Panc1 (cell line): Measurements from ENCODE around the gene COMMD4. TPM values are rescaled to one million over a fixed set of nuclear protein-coding genes. Genes with fewer than 3 reads are reported as not detected.
A peak's percentile ranks its signal among the peaks of the same experiment; 100 is the strongest.
"Not testable (repeated sequence)": the region's sequence is repeated elsewhere in the genome, so short reads cannot be mapped to it uniquely, and the experiment has no call there.

Experiments used
- ATAC-seq: fragments of 200-7000 bp; cut with Tn5 transposase; 2 replicates; pipeline ENCODE4 v1.9.1; 2020; ENCODE audit warnings: mild to moderate bottlenecking, moderate library complexity
- BruUV-seq: library from RNA; stranded (reverse); fragments of 400-500 nt; replicated peaks from 2 replicates; lab custom pipeline; 2021; lab: Mats Ljungman, UMichigan
- CTCF ChIA-PET: fragments of 300-600 bp; sonication (Branson Sonifier 250); formaldehyde crosslinking; loops from one replicate; lab custom pipeline; 2022; ENCODE audit warnings: antibody characterized with exemption; lab: Charles Lee
- POLR2A ChIA-PET: fragments of 300-600 bp; sonication (Branson Sonifier 250); formaldehyde crosslinking; loops from one replicate; lab custom pipeline; 2022; ENCODE audit warnings: antibody characterized with exemption; lab: Charles Lee
- DNase-seq: peaks from one replicate; pipeline ENCODE4 v3.0.0-alpha.2; 2010; ENCODE audit warnings: low read depth, low spot score
- H3K27ac ChIP-seq: 2 replicates; pipeline ENCODE4 v1.5.1; 2011; ENCODE audit warnings: mild to moderate bottlenecking, low read length, inconsistent platforms
- H3K27me3 ChIP-seq: fragments of 200-500 bp; sonication (Bioruptor generic); 2 replicates; pipeline ENCODE4 v1.6.0; 2014; ENCODE audit warnings: low read length, inconsistent platforms; ENCODE audit not compliant: control insufficient read depth, insufficient read depth
- H3K36me3 ChIP-seq: fragments of 200-500 bp; sonication (Bioruptor generic); 2 replicates; pipeline ENCODE4 v1.5.1; 2014; ENCODE audit warnings: inconsistent platforms, mild to moderate bottlenecking, low read length, moderate library complexity; ENCODE audit not compliant: control insufficient read depth, insufficient read depth
- H3K4me1 ChIP-seq: 2 replicates; pipeline ENCODE4 v1.5.1; 2011; ENCODE audit warnings: inconsistent platforms, mild to moderate bottlenecking, low read length, moderate library complexity; ENCODE audit not compliant: control insufficient read depth, insufficient read depth
- H3K4me3 ChIP-seq, 2 experiments: 2 replicates each; pipeline ENCODE4 v1.5.1; 2011 to 2012; ENCODE audit warnings: low read depth in 2 of 2, low read length in 2 of 2, mild to moderate bottlenecking in 2 of 2, inconsistent platforms in 1 of 2, moderate library complexity in 1 of 2
- H3K9me3 ChIP-seq: fragments of 200-500 bp; sonication (Bioruptor generic); 2 replicates; pipeline ENCODE4 v1.5.1; 2014; ENCODE audit warnings: low read depth, mild to moderate bottlenecking, inconsistent platforms, low read length, moderate library complexity; ENCODE audit not compliant: control insufficient read depth, insufficient read depth
- CTCF ChIP-seq: fragments of 450-650 bp; IDR thresholded peaks from 2 replicates; pipeline ENCODE4 v1.5.1; 2017; ENCODE audit warnings: mild to moderate bottlenecking
- POLR2AphosphoS5 ChIP-seq: IDR thresholded peaks from 2 replicates; pipeline ENCODE4 v1.6.1; 2012; ENCODE audit warnings: mild to moderate bottlenecking, low read depth, low read length, moderate library complexity
- SIN3A ChIP-seq: IDR thresholded peaks from 2 replicates; pipeline ENCODE4 v1.6.1; 2012; ENCODE audit warnings: low read depth, mild to moderate bottlenecking, low read length, moderate library complexity, borderline replicate concordance; ENCODE audit not compliant: insufficient read depth
- TCF7L2 ChIP-seq: IDR thresholded peaks from 2 replicates; pipeline ENCODE4 v1.6.1; 2011; ENCODE audit warnings: mild to moderate bottlenecking, low read depth, low read length, inconsistent platforms
- in situ Hi-C: cut with HindIII; loops from 2 replicates; pipeline ENCODE4 v1.10.0; 2016; ENCODE audit warnings: low sequenced_read_pairs, low pct_unique_long_range_greater_than_20kb
- intact Hi-C: fragments of 100-400 bp; cut with micrococcal nuclease; formaldehyde crosslinking; loops from one replicate; pipeline ENCODE4 v1.10.0; 2022; ENCODE audit not compliant: unreplicated experiment
- total RNA-seq: library from RNA; stranded (reverse); gene quantifications from one replicate; pipeline ENCODE4 v1.2.1, GENCODE V29; 2021; ENCODE audit not compliant: unreplicated experiment
- TF ChIP-seq, protein P1 (sequence below), 2 experiments: IDR thresholded peaks; 2 replicates each; pipeline ENCODE4 v1.6.1; 2011 to 2012; ENCODE audit warnings: low read depth in 2 of 2, control low read depth in 1 of 2, low read length in 1 of 2, mild to moderate bottlenecking in 1 of 2, moderate library complexity in 1 of 2; ENCODE audit not compliant: insufficient read depth in 1 of 2

The COMMD4 gene
- total RNA-seq, 1 experiment from 2014 or later: 250 TPM

DNA sequence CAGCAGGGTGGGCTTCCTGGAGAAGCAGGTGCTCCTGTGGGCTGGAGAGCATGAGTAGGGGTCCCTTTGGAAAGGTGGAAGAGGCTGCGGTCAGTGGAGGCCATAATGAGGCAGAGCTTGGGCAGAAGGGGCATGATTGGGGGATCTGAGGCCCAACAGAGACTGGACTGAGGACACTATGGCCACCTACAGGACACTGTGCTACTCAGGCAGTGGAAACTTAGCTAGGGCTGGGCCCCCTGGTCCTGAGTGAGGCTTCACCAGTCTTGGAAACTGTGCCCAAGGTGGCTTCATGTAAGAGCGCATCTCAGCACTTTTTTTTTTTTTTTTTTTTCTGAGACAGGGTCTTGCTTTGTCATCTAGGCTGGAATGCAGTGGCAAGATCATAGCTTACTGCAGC lies 6.3 kb upstream of the COMMD4 start:
- Histone ChIP-seq H3K4me1 (no peaks in the 10 kb centered on the region), H3K4me3 (no peak overlapping the region), H3K9me3 (no peaks in the 10 kb centered on the region), H3K27ac (no peak overlapping the region), H3K36me3 (no peaks in the 10 kb centered on the region), H3K27me3 (no peaks in the 10 kb centered on the region)
- in situ Hi-C loops (no loop called here), intact Hi-C loops (no loop called here)
- BruUV-seq: no TSS peak
- DNase-seq: no peak
- ChIA-PET POLR2A (interaction anchor here (0.6 kb wide), 1 partner anchor 295 kb away, joined by 3 read pairs; no protein-coding TSS in a partner anchor), CTCF (no interaction called here)
- TF ChIP-seq POLR2AphosphoS5: no peak
- TF ChIP-seq, protein P1, sequence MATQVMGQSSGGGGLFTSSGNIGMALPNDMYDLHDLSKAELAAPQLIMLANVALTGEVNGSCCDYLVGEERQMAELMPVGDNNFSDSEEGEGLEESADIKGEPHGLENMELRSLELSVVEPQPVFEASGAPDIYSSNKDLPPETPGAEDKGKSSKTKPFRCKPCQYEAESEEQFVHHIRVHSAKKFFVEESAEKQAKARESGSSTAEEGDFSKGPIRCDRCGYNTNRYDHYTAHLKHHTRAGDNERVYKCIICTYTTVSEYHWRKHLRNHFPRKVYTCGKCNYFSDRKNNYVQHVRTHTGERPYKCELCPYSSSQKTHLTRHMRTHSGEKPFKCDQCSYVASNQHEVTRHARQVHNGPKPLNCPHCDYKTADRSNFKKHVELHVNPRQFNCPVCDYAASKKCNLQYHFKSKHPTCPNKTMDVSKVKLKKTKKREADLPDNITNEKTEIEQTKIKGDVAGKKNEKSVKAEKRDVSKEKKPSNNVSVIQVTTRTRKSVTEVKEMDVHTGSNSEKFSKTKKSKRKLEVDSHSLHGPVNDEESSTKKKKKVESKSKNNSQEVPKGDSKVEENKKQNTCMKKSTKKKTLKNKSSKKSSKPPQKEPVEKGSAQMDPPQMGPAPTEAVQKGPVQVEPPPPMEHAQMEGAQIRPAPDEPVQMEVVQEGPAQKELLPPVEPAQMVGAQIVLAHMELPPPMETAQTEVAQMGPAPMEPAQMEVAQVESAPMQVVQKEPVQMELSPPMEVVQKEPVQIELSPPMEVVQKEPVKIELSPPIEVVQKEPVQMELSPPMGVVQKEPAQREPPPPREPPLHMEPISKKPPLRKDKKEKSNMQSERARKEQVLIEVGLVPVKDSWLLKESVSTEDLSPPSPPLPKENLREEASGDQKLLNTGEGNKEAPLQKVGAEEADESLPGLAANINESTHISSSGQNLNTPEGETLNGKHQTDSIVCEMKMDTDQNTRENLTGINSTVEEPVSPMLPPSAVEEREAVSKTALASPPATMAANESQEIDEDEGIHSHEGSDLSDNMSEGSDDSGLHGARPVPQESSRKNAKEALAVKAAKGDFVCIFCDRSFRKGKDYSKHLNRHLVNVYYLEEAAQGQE (IDR thresholded peaks at IDR 0.05; ENCODE audit: insufficient read depth in 1 of 2, low read depth in 2 of 2, low read length in 1 of 2): no peak
- no peak for TF ChIP-seq SIN3A
- TF ChIP-seq TCF7L2: no peak
- no peak for TF ChIP-seq CTCF
- ATAC-seq: peak; percentile 63; the same call in 1 of the 2 replicates

GRCh38 chr15:75332093-75332492 lies 3.8 kb upstream of the COMMD4 start:
- H3K27ac ChIP-seq, intact Hi-C loops, BruUV-seq, POLR2A ChIA-PET, in situ Hi-C loops, H3K4me3 ChIP-seq, CTCF ChIA-PET, H3K27me3 ChIP-seq, ATAC-seq, H3K9me3 ChIP-seq, H3K36me3 ChIP-seq, DNase-seq: not testable (repeated sequence)
- H3K4me1 ChIP-seq: peaks cover 12% of the 10 kb centered on the region

DNA sequence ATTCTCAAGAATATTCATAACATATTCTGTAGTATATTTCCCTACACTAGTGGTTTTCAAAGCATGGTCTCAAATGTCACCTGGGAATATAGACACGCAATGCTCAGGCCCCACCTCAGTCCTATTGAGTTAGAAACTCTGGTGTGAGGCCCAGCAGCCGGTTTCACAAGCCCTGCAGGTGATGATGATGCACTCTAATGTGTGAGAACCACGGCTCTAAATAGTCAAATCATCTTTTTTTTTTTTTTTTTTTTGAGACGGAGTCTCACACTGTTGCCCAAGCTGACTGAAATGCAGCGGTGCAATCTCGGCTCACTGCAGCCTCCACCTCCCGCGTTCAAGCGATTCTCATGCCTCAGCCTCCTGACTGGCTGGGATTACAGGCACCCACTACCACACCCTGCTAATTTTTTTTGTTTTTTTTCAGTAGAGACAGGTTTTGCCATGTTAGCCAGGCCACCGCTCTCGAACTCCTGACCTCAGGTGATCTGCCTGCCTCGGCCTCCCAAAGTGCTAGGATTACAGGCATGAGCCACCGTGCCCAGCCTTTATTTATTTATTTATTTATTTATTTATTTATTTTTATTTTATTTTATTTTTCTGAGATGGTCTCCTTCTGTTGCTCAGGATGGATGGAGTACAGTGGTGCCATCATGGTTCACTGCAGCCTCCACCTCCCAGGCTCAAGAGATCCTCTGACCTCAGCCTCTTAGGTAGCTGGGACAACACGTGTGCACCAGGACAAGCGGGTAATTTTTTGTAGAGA lies 2.0 kb upstream of the COMMD4 start:
- CTCF ChIA-PET, H3K36me3 ChIP-seq, H3K27me3 ChIP-seq, in situ Hi-C loops, H3K27ac ChIP-seq, H3K9me3 ChIP-seq, intact Hi-C loops, BruUV-seq, ATAC-seq, POLR2A ChIA-PET, DNase-seq, H3K4me3 ChIP-seq: not testable (repeated sequence)
- H3K4me1 ChIP-seq: peaks cover 12% of the 10 kb centered on the region
